Suprapubic skin (tissue), 4 donors: Measurements from ENCODE around the gene GTF2IRD1.

Experiments used
- CTCF ChIP-seq, 2 donors: fragments of 200-600 bp in 1 of 2; fragments of 450-650 bp in 1 of 2; sonication (generic) in 1 of 2; IDR thresholded peaks; one replicate each; pipeline ENCODE4 v1.5.1; 2016 to 2019; ENCODE audit warnings: antibody characterized with exemption in 2 of 2, mild to moderate bottlenecking in 1 of 2, moderate library complexity in 1 of 2
- POLR2A ChIP-seq, 2 donors: fragments of 450-650 bp; IDR thresholded peaks; one replicate each; pipeline ENCODE4 v1.6.1; 2017; ENCODE audit warnings: antibody characterized with exemption in 2 of 2, mild to moderate bottlenecking in 2 of 2, moderate library complexity in 2 of 2
- POLR2AphosphoS5 ChIP-seq, 3 donors: sonication (generic); formaldehyde crosslinking; IDR thresholded peaks; one replicate each; pipeline ENCODE4 v1.6.1; 2017; ENCODE audit warnings: antibody characterized with exemption in 3 of 3

- TF ChIP-seq CTCF (IDR thresholded peaks at IDR 0.05) = no peak
- no peak for TF ChIP-seq POLR2AphosphoS5 (IDR thresholded peaks at IDR 0.05)
- TF ChIP-seq POLR2A (IDR thresholded peaks at IDR 0.05) = no peak
These were observed 40.4 kb downstream of the GTF2IRD1 start for GRCh38 chr7:74494076-74494548.
